IPS-NIHi7 (cell line): Measurements from ENCODE around the gene SLFN14.
"Not testable (repeated sequence)": the region's sequence is repeated elsewhere in the genome, so short reads cannot be mapped to it uniquely, and the experiment has no call there.

Source experiments
- DNase-seq: peaks from one replicate; pipeline ENCODE4 v3.0.0; 2012; ENCODE audit warnings: mixed read lengths; ENCODE audit errors: extremely low spot score

SLFN14 gene

GRCh38 chr17:35560703-35561102, at the start of gene SLFN14:
TSS of gene SLFN14 (minus strand) at chr17:35560819. CDS start at chr17:35558062, 2,757 bp downstream.
- no peak for DNase-seq

GRCh38 chr17:35609831-35610230, 49.2 kb upstream of the SLFN14 start:
- DNase-seq: no peak

GRCh38 chr17:35607239-35607847, 46.7 kb upstream of the SLFN14 start:
- no peak for DNase-seq

GRCh38 chr17:35605678-35606077, 45.1 kb upstream of the SLFN14 start:
- DNase-seq: no peak

- no peak for DNase-seq
Observed at GRCh38 chr17:35603674-35604073, 43.1 kb upstream of the SLFN14 start.

GRCh38 chr17:35597604-35598003, 37.0 kb upstream of the SLFN14 start:
- no peak for DNase-seq

- DNase-seq: peak; percentile 82
Observed at GRCh38 chr17:35596530-35597233, 36.1 kb upstream of the SLFN14 start.

- no peak for DNase-seq
Observed at GRCh38 chr17:35596072-35596471, 35.5 kb upstream of the SLFN14 start.

GRCh38 chr17:35588196-35588920, 27.7 kb upstream of the SLFN14 start:
- DNase-seq: peak; percentile 18

GRCh38 chr17:35587074-35587961, 26.7 kb upstream of the SLFN14 start, which contains the start of gene AP2B1:
TSS of gene AP2B1 (plus strand) at chr17:35587322. CDS start at chr17:35594031, 6,709 bp downstream.
- DNase-seq: peak; percentile 92

- no peak for DNase-seq
Observed at GRCh38 chr17:35586569-35587073, 26.0 kb upstream of the SLFN14 start.

GRCh38 chr17:35584061-35584460, 23.4 kb upstream of the SLFN14 start:
- DNase-seq: no peak

- no peak for DNase-seq
Observed at GRCh38 chr17:35578929-35579432, 18.4 kb upstream of the SLFN14 start.

- DNase-seq: peak; percentile 81
Observed at GRCh38 chr17:35578197-35578928, 17.7 kb upstream of the SLFN14 start, which contains the start of gene PEX12. TSS of gene PEX12 (minus strand) at chr17:35578571. CDS start at chr17:35578021, 550 bp downstream.

GRCh38 chr17:35577830-35578196, 17.2 kb upstream of the SLFN14 start:
- no peak for DNase-seq

- DNase-seq: no peak
Observed at GRCh38 chr17:35575759-35576158, 15.1 kb upstream of the SLFN14 start.

- DNase-seq: no peak
Observed at GRCh38 chr17:35569405-35569804, 8.8 kb upstream of the SLFN14 start.

GRCh38 chr17:35568561-35568960, 7.9 kb upstream of the SLFN14 start:
- DNase-seq: no peak

- no peak for DNase-seq
Observed at GRCh38 chr17:35566968-35567367, 6.3 kb upstream of the SLFN14 start.

- not testable (repeated sequence) for DNase-seq
Observed at GRCh38 chr17:35563181-35563580, 2.6 kb upstream of the SLFN14 start.
